Activated CD4-positive, alpha-beta memory T cell treated with anti-CD3 and anti-CD28 coated beads for 36 hours (primary cell): ENCODE results near the gene CEP295NL. TPM values are rescaled to one million over a fixed set of nuclear protein-coding genes. Genes with fewer than 3 reads are reported as not detected.

Source experiments
- CTCF ChIA-PET: fragments of 350-600 bp; sonication (Branson Sonifier 250); formaldehyde crosslinking; loops from one replicate; lab custom pipeline; 2021; ENCODE audit warnings: antibody characterized with exemption, inconsistent platforms; lab: Charles Lee
- POLR2A ChIA-PET: fragments of 350-600 bp; sonication (Branson Sonifier 250); formaldehyde crosslinking; loops from one replicate; lab custom pipeline; 2021; ENCODE audit warnings: antibody characterized with exemption; lab: Charles Lee
- DNase-seq: peaks from one replicate; pipeline ENCODE4 v3.0.0-alpha.2; 2020
- H3K27ac Mint-ChIP-seq: one replicate; pipeline ENCODE4 v1.8.0; 2021; ENCODE audit warnings: mixed read lengths
- H3K27me3 Mint-ChIP-seq: one replicate; pipeline ENCODE4 v1.8.0; 2021; ENCODE audit warnings: mixed read lengths
- H3K36me3 Mint-ChIP-seq: one replicate; pipeline ENCODE4 v1.8.0; 2021; ENCODE audit warnings: mixed read lengths
- H3K4me1 Mint-ChIP-seq: one replicate; pipeline ENCODE4 v1.8.0; 2021; ENCODE audit warnings: low read depth, mixed read lengths
- H3K4me3 Mint-ChIP-seq: one replicate; pipeline ENCODE4 v1.8.0; 2021; ENCODE audit warnings: mild to moderate bottlenecking, mixed read lengths
- H3K9me3 Mint-ChIP-seq: one replicate; pipeline ENCODE4 v1.8.0; 2021; ENCODE audit warnings: mixed read lengths
- intact Hi-C: fragments of 100-400 bp; cut with micrococcal nuclease; formaldehyde crosslinking; loops from one replicate; pipeline ENCODE4 v1.15.1; 2023
- total RNA-seq, 2 experiments: library from RNA; stranded (reverse); gene quantifications; one replicate each; pipeline ENCODE4 v1.2.3, GENCODE V29; 2021

Gene CEP295NL
- total RNA-seq, 2 experiments from 2014 or later = not detected

DNA sequence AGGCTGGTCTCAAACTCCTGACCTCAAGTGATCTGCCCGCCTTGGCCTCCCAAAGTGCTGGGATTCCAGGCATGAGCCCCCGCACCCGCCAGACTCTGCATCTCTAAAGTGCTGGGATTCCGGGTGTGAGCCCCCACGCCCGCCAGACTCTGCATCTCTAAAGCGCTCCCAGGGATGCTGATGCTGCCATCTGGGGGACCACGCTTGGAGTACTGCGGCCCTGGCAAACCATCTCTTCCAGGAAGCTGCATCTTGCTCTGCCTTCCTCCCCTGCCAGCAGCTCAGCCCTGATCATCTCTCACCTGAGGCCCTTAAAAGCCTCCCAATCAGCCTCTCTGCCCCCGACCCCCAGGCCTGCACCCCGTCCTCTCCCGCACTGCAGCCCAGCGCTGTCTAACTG lies 4.1 kb downstream of the CEP295NL start:
- ChIA-PET POLR2A (no interaction called here), CTCF (interaction anchor here (0.9 to 2.8 kb wide), 2 partner anchors 33 to 56 kb away, joined by 3 to 10 read pairs; no protein-coding TSS in a partner anchor)
- H3K4me1 Mint-ChIP-seq = peaks cover 12% of the 10 kb centered on the region

DNA sequence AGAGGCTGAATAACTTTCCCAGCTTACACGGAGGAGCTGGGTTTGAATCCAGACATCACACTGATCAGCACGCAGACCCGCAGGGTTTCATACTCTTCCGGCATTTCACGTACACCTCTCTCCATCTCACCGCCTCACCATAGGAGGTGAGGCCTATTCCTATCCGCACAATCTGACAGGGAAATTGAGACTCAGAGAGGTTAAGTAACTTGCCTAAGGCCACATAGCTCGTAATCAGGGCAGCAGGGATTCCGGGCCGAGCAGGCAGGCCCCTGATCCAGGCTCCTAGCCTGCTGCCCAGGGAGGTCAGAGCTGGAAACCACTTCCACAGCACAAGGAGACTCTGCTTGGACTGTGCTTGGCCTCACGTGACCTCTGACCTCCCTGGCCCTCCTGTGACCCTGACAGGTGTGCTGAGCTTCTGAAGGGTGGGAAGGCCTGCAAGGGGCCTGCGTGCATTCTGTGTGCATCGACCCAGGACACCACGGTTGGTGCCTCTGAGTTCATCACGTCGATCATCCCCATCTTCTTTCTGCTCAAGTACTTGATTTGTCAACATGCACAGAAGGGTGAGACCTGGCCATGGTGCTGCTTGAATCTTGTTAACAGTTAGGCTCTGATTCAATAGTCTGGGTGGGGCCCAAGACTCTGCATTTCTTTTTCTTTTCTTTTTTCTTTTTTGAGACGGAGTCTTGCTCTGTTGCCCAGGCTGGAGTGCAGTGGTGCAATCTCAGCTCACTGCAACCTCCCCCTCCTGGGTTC lies 4.7 kb downstream of the CEP295NL start:
- Mint-ChIP-seq H3K36me3 (no peaks in the 10 kb centered on the region), H3K4me3 (no peak overlapping the region), H3K4me1 (peaks cover 5% of the 10 kb centered on the region), H3K27me3 (no peaks in the 10 kb centered on the region), H3K27ac (no peak overlapping the region), H3K9me3 (no peaks in the 10 kb centered on the region)
- no peak for DNase-seq
- intact Hi-C loops = no loop called here
- CTCF ChIA-PET = no interaction called here
- POLR2A ChIA-PET = no interaction called here

More for the DNA sequence above, 4.1 kb downstream of the CEP295NL start:
- DNase-seq = no peak
- H3K9me3 Mint-ChIP-seq = no peaks in the 10 kb centered on the region
- H3K27me3 Mint-ChIP-seq = no peaks in the 10 kb centered on the region
- H3K4me3 Mint-ChIP-seq = no peak overlapping the region
- H3K27ac Mint-ChIP-seq = no peak overlapping the region
- intact Hi-C loops = no loop called here
- no peaks in the 10 kb centered on the region for H3K36me3 Mint-ChIP-seq

- POLR2A ChIA-PET = no interaction called here
- CTCF ChIA-PET = no interaction called here
- Mint-ChIP-seq H3K27me3 (no peaks in the 10 kb centered on the region), H3K36me3 (no peaks in the 10 kb centered on the region), H3K4me3 (no peak overlapping the region), H3K9me3 (no peaks in the 10 kb centered on the region), H3K27ac (no peak overlapping the region), H3K4me1 (no peaks in the 10 kb centered on the region)
- intact Hi-C loops = no loop called here
- DNase-seq = no peak
Measured at GRCh38 chr17:78897664-78898047, 5.3 kb downstream of the CEP295NL start.

DNA sequence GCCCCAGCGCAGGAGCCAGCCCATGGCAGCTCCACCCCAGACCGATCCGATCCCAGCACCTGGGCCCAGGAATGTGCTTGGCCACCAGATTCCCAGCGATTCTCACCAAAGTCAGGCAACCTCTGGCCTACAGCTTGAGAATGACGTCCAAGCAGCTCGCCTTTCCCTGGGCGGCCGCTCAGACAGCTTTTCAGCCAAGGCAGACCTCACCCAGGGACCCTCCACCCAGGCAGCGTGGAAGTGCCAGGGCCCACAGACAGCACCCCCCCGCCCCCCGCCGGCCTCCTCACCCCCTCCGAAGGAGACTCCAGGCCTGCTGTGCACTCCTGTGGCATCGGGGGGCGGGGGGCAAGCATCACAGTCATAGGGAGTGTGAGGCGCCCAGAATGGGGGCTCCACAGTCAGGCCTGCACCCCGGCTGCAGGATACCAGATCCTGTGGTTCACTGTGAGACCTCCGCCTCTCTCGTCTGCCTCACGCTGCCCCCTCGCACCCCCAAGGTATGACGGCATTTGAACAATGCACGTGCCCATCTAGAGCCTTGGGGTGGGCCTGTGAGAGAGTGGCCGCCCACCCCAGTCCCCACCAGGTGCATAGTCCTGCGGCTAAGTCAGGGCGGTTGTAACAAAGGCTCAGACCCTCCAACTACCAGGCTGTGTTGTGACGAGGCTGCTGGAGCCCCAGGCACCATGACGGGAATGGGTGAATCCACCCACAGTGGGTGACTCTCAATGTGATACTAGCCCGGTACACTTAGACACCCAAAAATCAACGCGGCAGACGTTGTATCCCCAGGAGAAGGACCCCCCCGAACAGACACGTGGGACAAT lies 6.0 kb downstream of the CEP295NL start:
- no peak overlapping the region for H3K4me3 Mint-ChIP-seq
- intact Hi-C loops = no loop called here
- no peaks in the 10 kb centered on the region for H3K36me3 Mint-ChIP-seq
- H3K9me3 Mint-ChIP-seq = no peaks in the 10 kb centered on the region
- ChIA-PET CTCF (no interaction called here), POLR2A (no interaction called here)
- peaks cover under 1% of the 10 kb centered on the region for H3K4me1 Mint-ChIP-seq
- no peaks in the 10 kb centered on the region for H3K27me3 Mint-ChIP-seq
- DNase-seq = no peak
- H3K27ac Mint-ChIP-seq = no peak overlapping the region

GRCh38 chr17:78896091-78896833 lies 6.7 kb downstream of the CEP295NL start:
- H3K36me3 Mint-ChIP-seq = no peaks in the 10 kb centered on the region
- no peak for DNase-seq
- peaks cover 8% of the 10 kb centered on the region for H3K4me1 Mint-ChIP-seq
- no peak overlapping the region for H3K27ac Mint-ChIP-seq
- ChIA-PET CTCF (no interaction called here), POLR2A (no interaction called here)
- H3K27me3 Mint-ChIP-seq = no peaks in the 10 kb centered on the region
- no peaks in the 10 kb centered on the region for H3K9me3 Mint-ChIP-seq
- no peak overlapping the region for H3K4me3 Mint-ChIP-seq
- intact Hi-C loops = no loop called here

DNA sequence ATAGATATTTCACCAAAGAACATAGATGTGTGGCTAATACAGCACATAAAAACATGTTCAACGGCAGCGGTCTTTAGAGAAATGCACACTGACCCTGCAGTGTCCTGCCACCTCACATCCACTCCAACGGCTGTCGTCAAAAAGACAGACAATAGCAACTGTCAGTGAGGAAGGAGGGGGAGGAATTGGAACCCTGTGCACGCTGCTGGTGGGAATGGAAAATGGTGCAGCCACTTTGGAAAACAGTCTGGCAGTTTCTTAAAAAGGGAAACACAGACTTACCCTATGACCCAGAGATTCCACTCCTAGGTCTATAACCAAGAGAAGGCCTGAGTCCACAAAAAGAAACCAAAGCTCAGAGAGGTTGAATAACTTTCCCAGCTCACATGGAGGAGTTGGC lies 7.7 kb downstream of the CEP295NL start:
- no peak for DNase-seq
- Mint-ChIP-seq H3K4me1 (peaks cover 16% of the 10 kb centered on the region), H3K27me3 (no peaks in the 10 kb centered on the region), H3K36me3 (no peaks in the 10 kb centered on the region), H3K27ac (no peak overlapping the region), H3K4me3 (no peak overlapping the region), H3K9me3 (no peaks in the 10 kb centered on the region)
- CTCF ChIA-PET = no interaction called here
- POLR2A ChIA-PET = no interaction called here
- intact Hi-C loops = no loop called here

DNA sequence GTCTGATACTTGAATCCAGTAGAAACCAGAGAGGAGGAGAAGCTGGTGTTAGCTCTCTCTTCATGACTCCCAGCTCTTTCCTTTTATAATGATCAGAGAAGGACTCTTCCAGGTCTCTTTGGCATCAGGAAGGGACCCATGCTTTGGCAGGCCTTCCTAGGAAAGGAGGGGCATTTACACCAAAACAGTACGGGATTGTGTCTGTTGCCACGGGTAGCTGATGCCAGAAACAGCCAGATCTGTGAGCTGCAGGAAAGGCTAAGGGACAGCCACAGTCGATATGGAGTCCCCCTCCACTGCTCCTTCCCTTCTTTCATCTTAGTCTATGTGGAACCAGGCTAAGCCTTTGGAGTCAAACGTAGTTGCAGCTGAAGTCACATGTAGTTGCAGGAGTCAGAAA lies 9.3 kb downstream of the CEP295NL start:
- Mint-ChIP-seq H3K27ac (no peak overlapping the region), H3K4me3 (no peak overlapping the region), H3K27me3 (peaks cover under 1% of the 10 kb centered on the region), H3K36me3 (no peaks in the 10 kb centered on the region), H3K9me3 (no peaks in the 10 kb centered on the region), H3K4me1 (peaks cover 30% of the 10 kb centered on the region)
- CTCF ChIA-PET = no interaction called here
- POLR2A ChIA-PET = no interaction called here
- intact Hi-C loops = no loop called here
- DNase-seq = no peak

GRCh38 chr17:78892936-78893379 lies 10.0 kb downstream of the CEP295NL start:
- peaks cover 31% of the 10 kb centered on the region for H3K4me1 Mint-ChIP-seq
- no peak overlapping the region for H3K4me3 Mint-ChIP-seq
- H3K9me3 Mint-ChIP-seq = no peaks in the 10 kb centered on the region
- no peaks in the 10 kb centered on the region for H3K36me3 Mint-ChIP-seq
- peaks cover 3% of the 10 kb centered on the region for H3K27me3 Mint-ChIP-seq
- ChIA-PET CTCF (no interaction called here), POLR2A (no interaction called here)
- DNase-seq = no peak
- H3K27ac Mint-ChIP-seq = no peak overlapping the region
- intact Hi-C loops = no loop called here

GRCh38 chr17:78892520-78892919 lies 10.5 kb downstream of the CEP295NL start:
- Mint-ChIP-seq H3K27ac (no peak overlapping the region), H3K4me3 (no peak overlapping the region), H3K27me3 (peaks cover 3% of the 10 kb centered on the region), H3K9me3 (no peaks in the 10 kb centered on the region), H3K4me1 (peaks cover 31% of the 10 kb centered on the region), H3K36me3 (no peaks in the 10 kb centered on the region)
- POLR2A ChIA-PET = no interaction called here
- DNase-seq = no peak
- CTCF ChIA-PET = no interaction called here
- intact Hi-C loops = no loop called here

GRCh38 chr17:78892062-78892456 lies 10.9 kb downstream of the CEP295NL start:
- intact Hi-C loops = no loop called here
- no peak overlapping the region for H3K4me3 Mint-ChIP-seq
- POLR2A ChIA-PET = no interaction called here

DNA sequence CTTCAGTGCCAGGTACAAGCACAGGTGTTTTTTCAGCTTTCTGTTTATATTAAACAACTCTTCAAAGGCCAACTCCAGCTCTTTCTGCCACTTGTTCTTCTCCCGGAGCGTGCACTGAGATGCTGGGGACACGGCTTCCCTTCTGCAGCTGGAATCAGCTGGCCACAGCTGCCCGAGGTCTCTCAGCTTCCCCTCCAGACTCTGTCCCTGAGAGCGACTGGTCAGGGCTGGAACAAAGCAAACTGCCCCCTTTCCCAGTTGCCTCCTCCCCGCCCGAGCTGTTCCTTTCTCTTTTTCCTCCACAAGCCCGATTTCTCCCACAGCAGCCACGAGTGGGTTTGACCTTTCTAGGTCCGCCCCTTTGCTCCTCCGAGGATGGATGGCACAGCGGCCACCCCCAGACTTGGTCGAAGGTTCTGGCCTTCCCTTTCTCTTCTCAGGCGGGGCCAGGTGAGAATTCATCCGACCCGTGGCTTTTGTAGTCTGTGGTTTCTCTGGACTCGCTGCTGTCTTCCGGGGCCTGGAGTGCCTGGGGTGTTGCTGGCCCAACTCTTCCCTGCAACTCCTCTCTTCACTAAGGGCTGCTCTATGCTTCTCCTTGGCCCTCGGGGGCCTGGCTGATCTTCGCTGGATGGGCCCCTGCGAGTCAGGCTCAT lies 11.5 kb downstream of the CEP295NL start:
- no peaks in the 10 kb centered on the region for H3K36me3 Mint-ChIP-seq
- H3K27ac Mint-ChIP-seq = no peak overlapping the region
- POLR2A ChIA-PET = no interaction called here
- intact Hi-C loops = no loop called here
- H3K27me3 Mint-ChIP-seq = peaks cover 3% of the 10 kb centered on the region
- CTCF ChIA-PET = interaction anchor here (1.1 to 1.9 kb wide), 3 partner anchors 19 to 26 kb away, joined by 3 to 11 read pairs (median 3); no protein-coding TSS in a partner anchor
- DNase-seq = no peak
- no peaks in the 10 kb centered on the region for H3K9me3 Mint-ChIP-seq
- peaks cover 31% of the 10 kb centered on the region for H3K4me1 Mint-ChIP-seq
- H3K4me3 Mint-ChIP-seq = no peak overlapping the region

More at GRCh38 chr17:78892062-78892456, 10.9 kb downstream of the CEP295NL start:
- peaks cover 3% of the 10 kb centered on the region for H3K27me3 Mint-ChIP-seq
- CTCF ChIA-PET = interaction anchor here (1.9 kb wide), 1 partner anchor 27 kb away, joined by 11 read pairs; no protein-coding TSS in a partner anchor
- H3K9me3 Mint-ChIP-seq = no peaks in the 10 kb centered on the region
- no peak for DNase-seq
- no peak overlapping the region for H3K27ac Mint-ChIP-seq
- peaks cover 31% of the 10 kb centered on the region for H3K4me1 Mint-ChIP-seq
- no peaks in the 10 kb centered on the region for H3K36me3 Mint-ChIP-seq
